Fibroblast of skin of back (primary cell): ENCODE measurements around the gene ID3.
A peak's percentile ranks its signal among the peaks of the same experiment; 100 is the strongest.

Experiments used
- DNase-seq: peaks from one replicate; pipeline ENCODE4 v3.0.0-alpha.2; 2013

ID3 gene

DNA sequence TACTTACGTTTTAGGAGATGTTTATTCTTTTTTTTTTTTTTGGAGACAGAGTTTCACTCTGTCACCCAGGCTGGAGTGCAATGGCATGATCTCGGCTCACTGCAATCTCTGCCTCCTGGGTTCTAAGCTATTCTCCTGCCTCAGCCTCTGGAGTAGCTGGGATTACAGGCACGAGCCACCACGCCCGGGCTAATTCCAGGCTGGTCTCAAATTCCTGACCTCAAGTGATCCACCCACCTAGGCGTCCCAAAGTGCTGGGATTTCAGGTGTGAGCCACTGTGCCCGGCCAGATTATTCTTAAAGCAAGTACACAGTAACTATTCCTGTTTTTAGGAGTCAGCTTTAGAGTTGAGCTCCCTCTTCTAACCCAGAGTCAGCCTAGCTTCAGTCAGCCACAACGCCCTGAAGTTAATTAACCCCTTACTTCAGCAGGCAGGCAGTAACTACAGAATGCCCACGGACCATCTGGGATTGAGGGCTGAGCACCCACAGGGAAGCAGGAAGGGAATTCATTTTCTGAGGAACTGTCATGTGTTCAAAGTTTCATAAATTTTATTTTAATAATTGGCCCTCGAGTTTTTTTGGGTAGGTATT, 5.3 kb upstream of the ID3 start:
- DNase-seq = peak; percentile 45

DNA sequence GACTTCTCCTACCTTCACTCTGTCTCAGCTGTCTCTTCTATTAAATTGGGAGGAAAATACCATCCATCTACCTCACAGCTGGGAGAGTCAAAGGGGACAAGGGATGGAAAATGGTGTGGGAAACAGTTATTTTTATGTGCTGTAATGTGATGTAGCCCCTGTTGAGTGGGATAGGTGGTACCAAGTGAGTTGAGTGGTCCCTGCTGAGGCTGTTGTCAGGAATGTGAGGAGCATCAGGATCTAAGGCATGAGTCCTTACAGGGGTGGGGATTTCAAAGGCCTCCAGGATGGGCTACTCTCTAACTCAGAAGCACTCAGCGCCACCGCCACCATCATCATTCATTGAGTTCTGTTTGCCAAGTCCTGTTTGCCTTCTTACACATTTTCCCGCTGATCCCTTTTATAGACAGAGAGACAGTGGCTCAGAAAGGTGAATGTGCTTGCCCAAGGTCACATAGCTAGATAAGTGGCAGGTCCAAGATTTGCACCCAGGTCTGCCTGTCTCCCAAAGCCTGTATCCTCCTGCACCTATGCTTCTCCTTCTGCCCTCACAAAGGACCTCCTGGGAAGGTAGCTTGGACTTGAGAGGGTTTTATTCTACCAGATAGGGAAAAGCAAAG, 4.6 kb upstream of the ID3 start:
- DNase-seq = no peak

DNA sequence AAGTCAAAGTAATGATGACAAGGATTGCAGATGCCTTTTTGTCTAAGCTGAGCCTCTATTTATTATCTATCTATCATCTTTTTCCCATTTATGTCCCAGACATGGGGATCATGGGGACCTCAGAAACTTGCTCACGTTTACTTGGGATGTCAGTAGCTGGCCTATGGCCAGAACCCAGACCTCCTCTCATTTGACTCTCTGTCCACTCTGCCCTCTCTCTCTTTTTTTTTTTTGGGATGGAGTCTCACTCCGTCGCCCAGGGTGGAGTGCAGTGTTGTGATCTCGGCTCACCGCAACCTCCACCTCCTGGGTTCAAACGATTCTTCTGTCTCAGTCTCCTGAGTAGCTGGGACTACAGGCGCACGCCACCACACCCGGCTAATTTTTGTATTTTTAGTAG, 3.7 kb upstream of the ID3 start:
- no peak for DNase-seq

DNA sequence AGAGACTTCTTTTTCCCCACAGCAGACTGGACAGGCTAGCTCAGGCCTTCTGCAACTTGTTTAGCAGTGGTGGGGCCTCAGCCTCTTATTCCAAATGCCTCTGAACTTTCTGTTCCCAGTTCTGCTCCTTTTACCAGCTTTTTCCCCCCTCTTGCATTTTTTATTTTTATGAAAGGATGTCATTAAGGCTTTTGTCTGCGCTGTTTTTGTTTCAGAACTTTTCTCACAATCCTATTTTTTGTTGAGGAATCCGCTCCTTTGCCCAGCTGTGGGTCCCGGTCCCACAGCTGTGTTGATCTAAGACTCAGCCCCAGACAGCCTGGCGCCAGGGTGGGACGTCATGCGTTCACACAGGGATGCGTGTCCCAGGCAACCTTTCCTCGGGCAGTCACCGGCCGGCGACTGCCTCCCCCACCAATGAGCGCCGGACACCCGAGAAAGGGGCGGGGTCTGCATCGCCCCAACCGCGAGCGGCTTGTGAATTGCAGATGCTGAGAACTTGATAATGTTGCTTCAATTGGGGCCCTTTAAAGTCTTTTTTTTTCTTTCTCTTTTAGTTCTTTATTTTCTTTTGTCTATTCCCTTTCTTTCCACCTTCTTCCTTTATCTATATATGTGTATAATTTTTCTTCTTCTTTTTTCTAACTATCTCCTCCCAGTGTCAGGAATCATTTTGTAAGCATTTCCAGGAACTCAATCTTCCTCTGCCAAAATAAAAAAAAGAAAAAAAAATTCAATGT, 3.0 kb upstream of the ID3 start:
- peak; percentile 99 for DNase-seq

DNA sequence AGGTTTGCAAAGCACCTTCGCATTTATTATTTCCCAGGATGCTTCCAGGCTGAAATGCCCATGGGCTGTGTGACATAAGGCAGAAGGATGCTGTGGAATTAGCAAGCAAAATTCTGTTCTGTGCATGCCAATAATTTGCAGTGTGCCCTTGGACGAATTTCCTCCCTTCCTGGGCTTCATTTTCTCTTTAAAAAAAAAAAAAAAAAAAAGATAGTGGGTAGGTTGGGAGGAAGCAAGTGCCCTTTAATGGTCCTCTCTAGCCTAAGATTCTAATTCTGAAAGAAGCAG, 2.5 kb upstream of the ID3 start:
- DNase-seq = peak; percentile 78

DNA sequence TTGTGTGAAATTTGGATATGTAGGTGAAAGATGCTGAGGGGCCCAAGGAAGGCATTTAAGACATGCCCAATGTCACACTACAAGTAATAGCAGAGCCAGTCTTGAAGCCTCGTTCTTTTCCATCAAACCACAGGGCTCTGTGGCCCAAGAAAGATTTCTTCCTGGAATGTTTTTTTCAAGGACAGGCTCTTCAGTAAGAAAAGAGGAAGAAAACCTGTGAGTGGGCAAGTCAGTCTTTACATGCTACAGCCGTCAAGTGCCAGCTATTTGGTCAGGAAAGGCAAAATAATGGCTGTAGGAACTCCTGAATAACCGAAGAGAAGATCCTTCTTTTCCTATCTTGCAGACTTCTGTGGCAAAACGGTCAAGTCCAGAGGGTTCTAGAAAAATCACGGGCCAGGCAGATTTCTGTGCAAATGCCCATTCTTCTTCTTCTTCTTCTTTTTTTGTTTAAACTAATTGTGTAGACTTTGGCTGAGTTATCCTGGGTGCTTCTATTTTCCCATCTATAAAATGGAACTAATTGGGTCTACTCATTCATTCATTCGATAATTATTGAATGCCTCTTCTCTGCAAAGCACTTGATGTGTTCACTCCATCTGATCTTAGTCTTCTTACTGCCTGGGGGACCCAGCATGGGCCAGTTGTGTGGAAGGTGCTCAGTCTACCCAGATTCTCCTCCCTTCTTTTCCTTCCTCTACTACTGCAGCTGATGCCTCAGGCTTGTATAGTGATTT, 1.9 kb upstream of the ID3 start:
- DNase-seq = no peak

DNA sequence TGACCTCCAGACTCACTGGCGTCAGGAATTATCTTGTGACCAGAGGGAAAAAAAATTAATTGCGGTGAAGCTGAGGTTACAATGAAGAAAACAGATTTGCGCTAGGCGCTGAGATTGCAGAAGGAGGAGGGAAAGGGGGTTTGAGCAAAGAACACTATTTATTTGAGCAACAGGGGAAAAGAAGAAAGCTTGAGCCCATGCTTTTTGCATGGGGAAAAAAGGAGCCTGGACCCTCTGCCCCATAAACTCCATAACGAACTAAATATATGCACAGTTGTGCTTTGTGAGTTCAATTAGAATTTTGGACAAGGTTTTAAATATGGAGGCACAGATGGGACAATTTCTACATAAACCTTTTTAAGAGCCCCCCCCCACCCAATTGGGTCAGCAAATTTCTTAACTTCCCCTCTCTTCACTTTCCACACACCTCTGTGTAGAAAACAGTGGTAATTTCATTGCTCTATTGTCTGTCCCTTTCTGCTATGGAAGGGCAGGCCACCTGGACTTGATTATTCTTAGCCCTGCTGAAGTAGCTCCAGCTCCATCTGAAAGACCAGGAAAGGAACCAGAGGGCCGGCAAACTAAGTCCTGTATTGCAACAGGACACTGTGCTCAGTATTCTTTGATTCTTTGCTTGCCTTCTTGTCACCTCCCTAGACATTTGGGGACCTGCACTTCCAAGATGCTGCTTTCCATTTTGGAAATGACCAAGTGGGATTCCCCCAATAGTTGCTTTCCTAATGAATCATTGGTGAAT, 862 bp upstream of the ID3 start:
- no peak for DNase-seq

DNA sequence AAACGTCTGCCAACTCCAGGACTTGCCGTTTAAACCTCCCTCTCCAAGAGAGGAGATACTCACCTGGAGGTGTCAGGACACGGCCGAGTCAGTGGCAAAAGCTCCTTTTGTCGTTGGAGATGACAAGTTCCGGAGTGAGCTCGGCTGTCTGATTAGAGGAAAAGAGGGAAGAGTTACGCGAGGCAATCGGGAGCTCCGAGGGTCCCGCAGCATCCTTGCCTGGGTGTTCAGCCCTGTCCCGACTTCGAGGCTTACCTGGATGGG, 497 bp downstream of the ID3 start:
- DNase-seq = no peak

DNA sequence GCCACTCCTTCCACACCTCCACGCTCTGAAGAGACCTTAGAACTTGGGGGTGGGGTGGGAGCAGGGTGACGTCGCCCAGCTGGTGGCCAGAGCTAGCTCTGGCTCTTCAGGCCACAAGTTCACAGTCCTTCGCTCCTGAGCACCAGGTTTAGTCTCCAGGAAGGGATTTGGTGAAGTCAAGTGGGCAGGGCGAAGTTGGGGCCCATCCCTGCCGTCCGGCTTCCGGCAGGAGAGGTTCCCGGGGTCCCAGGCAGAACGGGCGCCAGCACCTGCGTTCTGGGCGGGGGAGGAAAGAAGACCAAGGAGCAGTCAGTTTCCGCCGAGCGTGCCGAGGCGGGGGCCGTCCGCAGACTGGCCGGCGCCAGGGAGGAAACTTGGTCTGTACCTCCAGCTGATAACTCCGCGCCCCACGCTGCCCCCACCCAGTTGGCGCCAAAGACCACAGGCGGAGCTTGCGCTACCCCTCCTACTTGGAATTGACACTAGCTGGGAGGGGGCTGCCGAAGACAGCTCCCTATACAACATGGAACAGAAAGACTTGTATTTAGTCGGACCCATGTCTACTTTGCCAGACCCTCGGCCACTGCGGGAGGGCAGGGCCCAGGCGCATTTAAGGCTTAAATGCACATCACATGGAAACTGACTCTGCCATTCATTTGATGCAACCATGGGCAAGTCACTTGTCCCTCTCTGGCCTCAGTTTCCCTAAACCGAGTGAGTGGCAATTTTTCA, 995 bp downstream of the ID3 start:
- peak; percentile 52 for DNase-seq

DNA sequence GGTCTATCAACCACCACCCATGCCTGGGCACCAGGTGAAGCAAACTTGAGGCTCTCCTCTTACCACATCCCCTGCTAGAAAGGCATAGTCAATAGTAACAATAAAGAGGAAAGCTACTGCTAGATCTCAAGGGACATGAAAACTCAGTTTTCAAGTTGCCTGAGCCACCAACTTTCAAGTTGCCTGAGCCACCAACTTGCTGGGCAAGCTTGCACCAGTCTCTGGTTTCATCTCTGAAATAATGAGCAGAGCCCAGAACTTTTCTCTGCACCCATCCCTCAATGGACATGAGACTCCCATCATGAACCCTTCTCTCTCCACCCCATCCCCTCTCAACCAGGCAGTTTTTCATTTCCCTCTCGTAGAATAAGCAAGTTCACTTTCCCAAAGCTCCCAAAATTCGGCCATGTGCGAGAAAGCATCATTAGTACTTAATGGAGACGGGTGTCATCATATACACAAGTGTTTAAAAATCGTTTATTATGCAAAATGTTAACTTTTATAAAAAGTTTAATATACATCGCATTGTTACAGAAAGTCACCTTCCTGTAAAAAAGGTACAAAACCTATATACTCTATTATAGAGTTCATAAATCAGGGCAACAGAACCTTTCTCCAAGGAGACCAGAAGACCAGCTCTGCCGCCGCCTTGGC, 1.7 kb downstream of the ID3 start:
- no peak for DNase-seq

DNA sequence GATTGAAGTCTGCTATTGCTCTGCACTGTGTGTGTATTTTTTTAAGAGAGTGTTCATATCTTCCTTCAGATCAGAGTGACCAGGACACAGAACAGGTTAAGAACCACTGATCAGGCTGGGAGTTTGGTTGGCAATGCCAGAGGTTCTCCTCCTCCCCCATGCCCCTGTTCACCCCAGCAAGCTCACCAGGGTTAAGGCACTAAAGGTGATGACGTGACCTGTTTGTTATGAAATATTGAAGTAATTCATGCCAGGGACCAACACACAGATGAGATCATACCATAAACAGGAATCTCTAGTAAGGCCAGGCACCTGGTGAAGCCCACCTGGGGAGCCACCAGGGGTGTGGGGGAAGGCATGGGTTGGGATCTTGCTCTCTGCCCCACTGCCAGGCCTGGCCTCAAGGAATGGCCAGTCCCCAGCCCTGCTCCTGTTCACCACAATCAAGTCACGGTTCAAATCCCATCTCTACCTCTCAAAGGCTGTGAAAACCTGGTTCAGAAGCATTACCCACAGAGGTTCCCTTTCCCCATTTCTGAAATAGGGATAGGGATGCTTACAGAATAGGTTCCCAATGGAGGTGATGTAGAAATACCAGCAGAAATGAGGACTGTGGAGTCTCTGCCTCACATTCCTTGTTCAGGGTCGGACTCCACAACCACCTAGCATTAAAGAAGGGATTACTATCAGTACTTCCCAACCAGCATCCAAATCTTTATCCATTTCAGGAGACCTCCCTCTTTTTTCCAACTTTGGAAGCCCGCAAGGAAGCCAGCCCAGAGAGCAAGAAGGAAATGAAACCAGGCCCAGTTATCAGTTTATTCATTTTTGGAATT, 2.4 kb downstream of the ID3 start:
- peak; percentile 67 for DNase-seq

DNA sequence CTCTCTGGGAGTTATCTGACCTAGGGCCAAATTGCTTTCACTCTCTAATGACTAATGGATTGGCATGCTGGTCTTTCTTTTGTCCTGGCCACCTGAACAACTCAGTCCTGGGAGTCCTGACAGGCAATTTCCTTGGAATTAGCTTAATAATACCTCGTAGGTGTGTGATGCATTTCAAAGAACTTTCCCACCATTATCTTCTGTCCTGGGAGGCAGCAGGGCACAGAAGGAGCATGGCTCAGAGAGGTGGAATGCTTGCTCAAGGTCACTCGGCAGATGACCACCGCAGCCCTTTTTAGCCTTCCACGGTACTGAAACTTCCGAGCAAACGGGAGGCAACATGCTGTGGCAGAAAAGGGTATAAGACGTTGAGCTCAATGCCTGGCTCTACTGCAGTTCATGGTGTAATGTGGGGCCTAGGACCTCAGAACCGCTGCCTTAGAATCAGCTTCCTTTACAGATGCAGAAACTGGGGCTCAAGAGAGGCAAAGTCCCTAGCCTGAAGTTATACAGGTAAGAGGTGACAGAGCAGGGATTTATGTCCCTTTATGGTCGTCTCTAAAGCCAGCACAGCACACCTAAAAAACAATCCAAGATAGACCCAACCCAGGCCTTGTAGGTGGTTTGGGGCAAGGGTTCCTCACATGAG, 3.2 kb downstream of the ID3 start:
- DNase-seq = peak; percentile 79

DNA sequence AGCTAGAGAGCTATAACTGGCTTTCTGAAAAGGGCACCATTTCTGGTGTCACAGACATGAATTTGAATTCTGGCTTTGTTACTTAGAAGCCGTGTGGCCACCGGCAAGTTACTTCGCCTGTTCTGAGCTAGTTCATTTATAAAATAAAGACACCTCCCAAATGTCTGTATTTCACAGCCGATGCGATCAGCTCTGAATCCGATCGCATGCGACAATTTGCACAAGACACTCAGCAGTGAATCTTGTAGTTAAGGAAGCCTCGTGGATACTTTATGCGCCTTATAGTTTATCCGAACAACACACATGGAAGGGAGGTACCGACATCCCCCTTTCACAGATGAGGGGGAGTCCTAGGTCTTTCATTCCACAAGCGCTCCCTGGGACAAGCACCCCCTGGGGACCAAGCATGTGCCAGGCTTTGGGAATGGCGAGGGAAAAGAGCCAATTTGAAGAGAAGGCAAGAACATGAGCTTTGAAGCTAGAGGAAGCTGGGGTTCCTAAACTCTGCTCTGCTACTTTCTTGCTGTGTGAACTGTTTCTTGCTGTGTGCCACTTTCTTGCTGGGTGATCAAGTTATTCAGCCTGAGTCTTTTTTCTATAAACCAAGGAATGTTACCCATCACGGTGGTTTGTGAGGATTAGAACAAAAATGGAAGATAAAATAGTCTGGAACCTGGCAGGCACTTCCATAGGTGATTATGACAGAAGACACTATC, 3.9 kb downstream of the ID3 start:
- peak; percentile 77 for DNase-seq

DNA sequence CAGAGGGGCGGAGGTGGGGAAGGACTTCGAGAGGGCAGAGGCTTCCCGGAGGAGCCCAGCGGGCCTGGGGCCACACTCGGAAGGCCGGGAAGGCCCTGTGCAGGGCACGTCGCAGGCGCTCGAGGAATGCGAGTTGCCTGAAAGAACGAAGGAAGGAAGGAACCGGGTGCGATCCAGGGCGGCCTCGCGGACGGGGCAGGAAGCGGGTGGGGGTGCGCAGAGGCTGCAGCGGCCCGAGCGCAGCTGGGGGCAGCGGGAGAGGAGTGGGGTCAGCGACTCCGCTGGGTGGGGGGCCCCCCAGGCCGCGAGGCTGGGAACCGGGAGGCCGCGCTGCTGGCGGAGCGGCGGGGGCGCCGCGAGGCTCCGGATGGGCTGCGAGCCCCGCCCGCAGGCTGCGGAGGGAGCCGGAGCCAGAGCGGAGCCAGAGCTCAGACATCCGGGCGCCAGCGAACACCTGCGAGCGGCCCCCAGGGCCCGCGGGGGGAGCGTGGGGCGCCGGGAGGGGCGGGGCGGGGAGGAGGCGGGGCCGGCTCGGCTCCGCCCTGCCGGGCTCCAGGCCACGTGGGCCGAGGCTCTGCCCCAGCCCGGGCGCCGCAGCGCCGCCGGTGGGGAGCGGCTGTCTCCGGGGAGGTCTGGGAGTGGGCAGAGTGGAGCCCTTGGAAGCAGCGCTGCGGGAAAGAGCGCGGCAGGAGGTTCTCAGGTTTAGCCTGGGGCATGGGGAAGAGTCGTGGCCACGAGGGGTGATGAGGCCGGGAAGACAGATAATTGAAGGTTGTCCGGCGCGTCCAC, 4.6 kb downstream of the ID3 start:
- DNase-seq = peak; percentile 90

DNA sequence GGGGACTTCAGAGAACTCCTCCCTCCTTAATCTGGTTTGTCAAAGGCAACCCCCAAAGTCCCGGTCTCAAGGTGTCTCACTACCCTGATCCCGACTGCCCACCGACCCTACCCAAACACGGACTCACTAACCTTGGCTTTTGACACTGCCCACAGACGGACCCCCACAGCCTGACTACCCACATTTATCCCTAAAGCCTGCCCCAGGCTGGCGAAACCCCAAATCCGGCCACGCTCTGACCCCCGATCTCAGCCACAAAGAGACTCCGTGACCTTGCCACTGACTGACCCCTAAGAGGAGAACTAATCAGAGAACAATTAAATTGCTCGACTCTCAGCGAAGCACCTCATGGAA, 5.2 kb downstream of the ID3 start:
- no peak for DNase-seq

DNA sequence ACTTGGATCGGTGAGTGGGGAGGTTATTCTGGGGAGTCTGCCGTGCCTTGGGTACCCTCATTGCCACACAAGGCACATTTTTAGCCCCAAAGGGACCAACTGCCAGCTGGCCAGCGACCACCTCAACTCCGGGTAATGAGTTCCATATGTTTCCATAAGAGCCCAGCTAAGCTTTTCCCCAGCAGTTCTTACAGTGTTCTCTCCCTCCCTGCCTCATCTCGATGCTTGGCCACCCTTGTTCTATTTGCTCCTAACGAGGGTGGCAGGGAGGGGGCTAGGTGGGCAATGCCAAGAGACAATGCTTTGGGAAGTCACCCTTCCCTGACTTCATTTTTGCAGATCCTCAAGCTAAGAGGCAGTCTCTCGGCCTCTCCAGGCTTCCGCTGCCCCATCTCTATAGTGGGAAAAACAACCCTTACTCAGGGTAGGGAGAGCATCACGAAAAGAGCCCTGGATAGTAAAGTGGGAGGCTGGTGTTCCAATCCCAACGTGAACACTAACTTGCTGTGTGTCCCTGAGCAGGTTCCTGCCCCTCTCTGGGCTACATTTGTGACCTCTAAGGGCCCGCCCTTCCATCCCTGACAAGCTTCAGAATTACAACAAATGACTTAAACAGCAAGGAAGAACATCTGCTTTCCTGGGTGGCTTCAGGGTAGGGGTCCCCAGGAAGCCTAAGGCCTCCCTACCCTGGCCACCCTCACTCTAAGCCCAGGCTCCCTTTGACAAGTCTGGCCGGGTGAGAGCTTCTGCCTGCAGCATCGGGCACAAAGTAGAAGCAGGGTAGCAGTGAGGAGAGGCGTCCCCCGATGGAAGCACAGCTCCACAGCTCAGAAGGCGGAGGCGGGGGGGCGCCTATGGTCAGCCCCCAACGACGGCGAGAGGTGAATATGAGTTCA, 5.8 kb downstream of the ID3 start:
- DNase-seq = no peak

DNA sequence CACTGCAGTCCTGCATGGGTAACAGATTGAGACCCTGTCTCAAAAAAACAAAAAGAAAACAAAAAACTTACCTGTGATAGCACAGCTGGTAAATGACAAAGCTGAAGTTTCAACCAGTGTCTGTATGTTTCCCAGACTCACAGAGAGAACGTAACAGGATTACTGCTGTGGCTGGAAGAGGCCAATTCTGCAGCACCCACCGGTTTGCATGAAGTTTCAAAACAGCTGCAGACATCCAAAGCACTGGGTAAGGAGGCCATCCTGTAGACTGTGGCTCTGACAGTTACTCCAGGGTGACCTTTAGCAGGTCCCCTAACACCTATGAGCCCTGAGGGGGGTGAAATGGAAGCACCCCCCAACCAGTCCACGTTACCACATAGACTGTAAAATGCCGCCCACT, 7.5 kb downstream of the ID3 start:
- DNase-seq = no peak

DNA sequence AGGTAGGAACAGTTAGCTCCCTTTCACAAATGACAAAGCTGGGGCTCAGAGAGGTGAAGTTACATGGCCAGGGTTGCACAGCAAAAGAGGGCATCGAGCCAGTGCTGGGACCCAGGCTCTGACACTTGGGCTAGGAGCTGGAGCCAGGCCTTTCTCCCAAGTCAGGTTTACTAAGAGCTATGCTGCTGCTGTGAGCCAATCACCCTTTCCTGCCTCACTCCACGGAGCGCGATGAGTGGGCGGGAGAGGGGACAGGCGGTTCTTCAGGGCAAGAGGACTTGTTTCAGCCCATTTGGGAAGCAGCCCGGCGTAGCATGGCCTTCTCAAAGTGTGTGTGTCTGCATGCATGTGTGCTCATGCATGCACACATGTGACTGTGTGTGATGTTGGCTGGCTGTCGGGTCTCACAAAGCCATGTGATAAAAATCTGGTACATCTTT, 10.6 kb downstream of the ID3 start:
- DNase-seq = peak; percentile 22
